Calu3 (cell line): ENCODE data around the gene L1CAM. TPM values are rescaled to one million over a fixed set of nuclear protein-coding genes. Genes with fewer than 3 reads are reported as not detected.

Experiments used
- BruUV-seq: library from RNA; stranded (reverse); fragments of 400-500 nt; replicated peaks from 2 replicates; lab custom pipeline; 2021; lab: Mats Ljungman, UMichigan
- CTCF ChIA-PET: fragments of 300-600 bp; sonication (Branson Sonifier 250); formaldehyde crosslinking; loops from one replicate; lab custom pipeline; 2022; ENCODE audit warnings: antibody characterized with exemption; lab: Charles Lee
- DNase-seq: peaks from one replicate; pipeline ENCODE4 v3.0.0; 2022
- H3K27ac Mint-ChIP-seq: one replicate; pipeline ENCODE4 v1.8.0; 2022; ENCODE audit warnings: mixed read lengths; ENCODE audit not compliant: unreplicated experiment
- H3K27me3 Mint-ChIP-seq: one replicate; pipeline ENCODE4 v1.8.0; 2022; ENCODE audit warnings: mixed read lengths; ENCODE audit not compliant: unreplicated experiment
- H3K36me3 Mint-ChIP-seq: one replicate; pipeline ENCODE4 v1.8.0; 2022; ENCODE audit warnings: mild to moderate bottlenecking, moderate library complexity, mixed read lengths; ENCODE audit not compliant: insufficient read depth, unreplicated experiment
- H3K4me1 Mint-ChIP-seq: one replicate; pipeline ENCODE4 v1.8.0; 2022; ENCODE audit warnings: mild to moderate bottlenecking, low read depth, mixed read lengths; ENCODE audit not compliant: unreplicated experiment
- H3K4me3 Mint-ChIP-seq: one replicate; pipeline ENCODE4 v1.8.0; 2022; ENCODE audit warnings: mild to moderate bottlenecking, low read depth, moderate library complexity, mixed read lengths; ENCODE audit not compliant: unreplicated experiment
- H3K9me3 Mint-ChIP-seq: one replicate; pipeline ENCODE4 v1.8.0; 2022; ENCODE audit warnings: low read depth, mixed read lengths; ENCODE audit not compliant: unreplicated experiment
- CTCF ChIP-seq: fragments of 200-600 bp; IDR thresholded peaks from one replicate; pipeline ENCODE4 v1.8.0; 2022; ENCODE audit warnings: antibody characterized with exemption; ENCODE audit not compliant: unreplicated experiment
- intact Hi-C: fragments of 100-400 bp; cut with micrococcal nuclease; formaldehyde crosslinking; loops from one replicate; pipeline ENCODE4 v1.10.0; 2022; ENCODE audit not compliant: unreplicated experiment
- total RNA-seq: library from RNA; stranded (reverse); gene quantifications from 2 replicates; pipeline ENCODE4 v1.2.3, GENCODE V29; 2022

L1CAM gene
- total RNA-seq, 1 experiment from 2014 or later: 14.2 TPM

GRCh38 chrX:153830640-153831428, 55.1 kb downstream of the L1CAM start:
- DNase-seq: no peak
- CTCF ChIA-PET: no interaction called here
- Mint-ChIP-seq H3K4me1 (no peaks in the 10 kb centered on the region), H3K27ac (no peak overlapping the region), H3K4me3 (no peak overlapping the region), H3K27me3 (peaks cover 76% of the 10 kb centered on the region), H3K9me3 (no peaks in the 10 kb centered on the region), H3K36me3 (no peaks in the 10 kb centered on the region)
- intact Hi-C loops: no loop called here
- TF ChIP-seq CTCF: no peak
- BruUV-seq: no TSS peak

GRCh38 chrX:153829799-153830639, 56.0 kb downstream of the L1CAM start, which contains the start of gene PDZD4:
TSS of gene PDZD4 (minus strand) at chrX:153830544. CDS start at chrX:153830298, 246 bp downstream.
- peaks cover 82% of the 10 kb centered on the region for H3K27me3 Mint-ChIP-seq
- CTCF ChIA-PET: no interaction called here
- no TSS peak for BruUV-seq
- intact Hi-C loops: no loop called here
- TF ChIP-seq CTCF: no peak
- no peaks in the 10 kb centered on the region for H3K4me1 Mint-ChIP-seq
- DNase-seq: no peak
- no peak within 1 kb of the TSS for H3K27ac Mint-ChIP-seq
- H3K4me3 Mint-ChIP-seq: peak within 1 kb of the TSS; percentile 21
- H3K36me3 Mint-ChIP-seq: no peaks in the 10 kb centered on the region
- H3K9me3 Mint-ChIP-seq: no peaks in the 10 kb centered on the region

GRCh38 chrX:153829549-153829798, 56.5 kb downstream of the L1CAM start:
- no peak for DNase-seq
- CTCF ChIA-PET: no interaction called here
- no peaks in the 10 kb centered on the region for H3K36me3 Mint-ChIP-seq
- no peak overlapping the region for H3K4me3 Mint-ChIP-seq
- H3K9me3 Mint-ChIP-seq: no peaks in the 10 kb centered on the region
- no peak for TF ChIP-seq CTCF
- intact Hi-C loops: no loop called here
- BruUV-seq: no TSS peak
- no peak overlapping the region for H3K27ac Mint-ChIP-seq
- H3K4me1 Mint-ChIP-seq: no peaks in the 10 kb centered on the region
- peaks cover 82% of the 10 kb centered on the region for H3K27me3 Mint-ChIP-seq

GRCh38 chrX:153828723-153829548, 57.0 kb downstream of the L1CAM start:
- TF ChIP-seq CTCF: no peak
- CTCF ChIA-PET: no interaction called here
- H3K27me3 Mint-ChIP-seq: peaks cover 84% of the 10 kb centered on the region
- no peaks in the 10 kb centered on the region for H3K36me3 Mint-ChIP-seq
- H3K9me3 Mint-ChIP-seq: no peaks in the 10 kb centered on the region
- no peak for DNase-seq
- H3K4me1 Mint-ChIP-seq: no peaks in the 10 kb centered on the region
- BruUV-seq: no TSS peak
- intact Hi-C loops: no loop called here
- H3K27ac Mint-ChIP-seq: no peak overlapping the region
- no peak overlapping the region for H3K4me3 Mint-ChIP-seq
